BE2C (cell line): Measurements from ENCODE around the gene KIAA0930.

Source experiments
- DNase-seq: peaks from one replicate; pipeline ENCODE4 v3.0.0-alpha.2; 2020
- H3K27me3 ChIP-seq: fragments of 250-450 bp; sonication (Bioruptor Pico); 2 replicates; pipeline ENCODE4 v1.5.1; 2020; ENCODE audit warnings: mild to moderate bottlenecking
- H3K36me3 ChIP-seq: fragments of 250-450 bp; sonication (Bioruptor Pico); 2 replicates; pipeline ENCODE4 v1.5.1; 2020; ENCODE audit warnings: mild to moderate bottlenecking
- H3K4me1 ChIP-seq: fragments of 250-450 bp; sonication (Bioruptor Pico); 2 replicates; pipeline ENCODE4 v1.5.1; 2020
- H3K4me3 ChIP-seq: 2 replicates; pipeline ENCODE4 v1.5.1; 2011; ENCODE audit warnings: low read depth, low read length
- H3K9me3 ChIP-seq: fragments of 250-450 bp; sonication (Bioruptor Pico); 2 replicates; pipeline ENCODE4 v1.5.1; 2020
- TF ChIP-seq, protein P1 (sequence below): IDR thresholded peaks from 2 replicates; pipeline ENCODE4 v1.5.1; 2012; ENCODE audit warnings: mild to moderate bottlenecking, low read depth, low read length

KIAA0930 gene

DNA sequence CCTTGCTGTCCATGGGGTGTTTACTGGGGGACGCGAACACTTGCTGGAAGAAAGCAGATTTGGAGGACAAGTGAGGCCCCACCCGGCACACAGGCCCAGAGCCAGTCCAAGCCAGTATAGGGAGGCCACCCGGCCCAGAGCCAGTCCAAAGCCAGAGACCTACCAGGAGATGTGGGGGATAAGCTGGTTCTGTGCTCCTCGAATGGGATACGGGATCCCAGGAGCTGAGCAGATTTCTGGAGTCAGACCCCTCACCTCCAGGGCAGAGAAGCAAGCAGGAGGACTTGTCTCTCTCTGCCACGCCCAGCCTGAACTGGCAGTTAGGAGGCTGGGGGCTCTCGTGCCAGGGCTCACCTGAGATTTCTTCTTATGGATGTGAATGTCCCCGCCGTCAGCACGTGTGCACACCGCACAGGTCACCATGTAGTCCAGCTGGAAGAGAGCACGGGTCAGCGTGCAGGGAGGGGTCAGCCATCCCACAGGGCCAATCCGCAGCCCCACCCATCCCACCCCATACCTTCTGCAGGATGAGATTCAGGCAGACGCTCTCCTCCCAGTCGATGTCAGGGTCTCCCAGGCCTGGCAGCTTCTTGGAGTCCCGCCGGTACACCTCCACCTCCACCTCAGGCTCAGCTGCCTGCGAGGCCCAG is 35.3 kb downstream of the KIAA0930 start:
- H3K4me1 ChIP-seq: peaks cover 14% of the 10 kb centered on the region
- TF ChIP-seq, protein P1, sequence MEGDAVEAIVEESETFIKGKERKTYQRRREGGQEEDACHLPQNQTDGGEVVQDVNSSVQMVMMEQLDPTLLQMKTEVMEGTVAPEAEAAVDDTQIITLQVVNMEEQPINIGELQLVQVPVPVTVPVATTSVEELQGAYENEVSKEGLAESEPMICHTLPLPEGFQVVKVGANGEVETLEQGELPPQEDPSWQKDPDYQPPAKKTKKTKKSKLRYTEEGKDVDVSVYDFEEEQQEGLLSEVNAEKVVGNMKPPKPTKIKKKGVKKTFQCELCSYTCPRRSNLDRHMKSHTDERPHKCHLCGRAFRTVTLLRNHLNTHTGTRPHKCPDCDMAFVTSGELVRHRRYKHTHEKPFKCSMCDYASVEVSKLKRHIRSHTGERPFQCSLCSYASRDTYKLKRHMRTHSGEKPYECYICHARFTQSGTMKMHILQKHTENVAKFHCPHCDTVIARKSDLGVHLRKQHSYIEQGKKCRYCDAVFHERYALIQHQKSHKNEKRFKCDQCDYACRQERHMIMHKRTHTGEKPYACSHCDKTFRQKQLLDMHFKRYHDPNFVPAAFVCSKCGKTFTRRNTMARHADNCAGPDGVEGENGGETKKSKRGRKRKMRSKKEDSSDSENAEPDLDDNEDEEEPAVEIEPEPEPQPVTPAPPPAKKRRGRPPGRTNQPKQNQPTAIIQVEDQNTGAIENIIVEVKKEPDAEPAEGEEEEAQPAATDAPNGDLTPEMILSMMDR: no peak
- no peak for DNase-seq
- H3K36me3 ChIP-seq: peaks cover 17% of the 10 kb centered on the region
- no peaks in the 10 kb centered on the region for H3K9me3 ChIP-seq
- no peaks in the 10 kb centered on the region for H3K27me3 ChIP-seq
- H3K4me3 ChIP-seq: no peak overlapping the region

DNA sequence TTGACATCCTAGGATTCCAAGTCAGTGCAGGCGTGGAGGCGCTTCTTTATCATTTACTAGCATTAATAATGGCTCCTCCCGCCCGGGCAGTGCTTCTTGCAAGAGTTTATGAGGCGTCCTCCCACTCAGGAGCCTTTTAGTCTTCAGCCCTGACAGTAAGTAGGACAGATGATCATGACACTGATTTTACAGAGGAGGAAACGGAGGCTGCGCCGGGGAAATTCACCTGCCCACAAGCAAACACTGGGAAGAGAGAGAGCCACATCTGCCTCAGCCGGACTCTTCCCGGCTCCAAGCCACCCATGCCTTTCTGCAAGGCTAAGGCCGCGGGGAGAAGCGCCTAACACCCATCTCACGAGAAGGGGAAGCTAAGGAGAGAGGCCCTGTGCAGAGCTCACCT is 35.9 kb downstream of the KIAA0930 start:
- Histone ChIP-seq H3K4me3 (no peak overlapping the region), H3K36me3 (peaks cover 22% of the 10 kb centered on the region), H3K9me3 (no peaks in the 10 kb centered on the region), H3K4me1 (peaks cover 9% of the 10 kb centered on the region), H3K27me3 (no peaks in the 10 kb centered on the region)
- TF ChIP-seq, protein P1: no peak
- no peak for DNase-seq

DNA sequence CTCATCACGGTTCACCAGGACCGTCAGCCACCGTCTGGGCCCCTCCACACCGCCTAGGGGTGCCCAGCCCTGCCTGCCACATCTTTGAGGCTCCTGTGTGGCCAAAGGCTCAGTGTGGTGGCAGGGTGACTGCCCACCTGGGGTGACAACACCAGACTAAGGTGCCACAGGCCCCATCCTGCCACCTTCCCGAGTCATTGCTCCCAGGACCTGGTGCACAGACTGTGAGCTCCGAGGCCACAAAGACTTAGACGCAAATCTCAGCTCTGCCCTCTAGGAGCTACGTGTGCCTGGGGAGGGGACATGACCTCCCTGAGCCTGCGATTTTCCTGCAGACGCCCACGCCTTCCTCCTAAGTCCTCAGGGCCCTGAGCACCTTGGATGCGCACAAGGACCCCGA is 36.5 kb downstream of the KIAA0930 start:
- Histone ChIP-seq H3K36me3 (peaks cover 28% of the 10 kb centered on the region), H3K4me1 (peaks cover 10% of the 10 kb centered on the region), H3K27me3 (no peaks in the 10 kb centered on the region), H3K4me3 (no peak overlapping the region), H3K9me3 (no peaks in the 10 kb centered on the region)
- no peak for DNase-seq
- TF ChIP-seq, protein P1: no peak

DNA sequence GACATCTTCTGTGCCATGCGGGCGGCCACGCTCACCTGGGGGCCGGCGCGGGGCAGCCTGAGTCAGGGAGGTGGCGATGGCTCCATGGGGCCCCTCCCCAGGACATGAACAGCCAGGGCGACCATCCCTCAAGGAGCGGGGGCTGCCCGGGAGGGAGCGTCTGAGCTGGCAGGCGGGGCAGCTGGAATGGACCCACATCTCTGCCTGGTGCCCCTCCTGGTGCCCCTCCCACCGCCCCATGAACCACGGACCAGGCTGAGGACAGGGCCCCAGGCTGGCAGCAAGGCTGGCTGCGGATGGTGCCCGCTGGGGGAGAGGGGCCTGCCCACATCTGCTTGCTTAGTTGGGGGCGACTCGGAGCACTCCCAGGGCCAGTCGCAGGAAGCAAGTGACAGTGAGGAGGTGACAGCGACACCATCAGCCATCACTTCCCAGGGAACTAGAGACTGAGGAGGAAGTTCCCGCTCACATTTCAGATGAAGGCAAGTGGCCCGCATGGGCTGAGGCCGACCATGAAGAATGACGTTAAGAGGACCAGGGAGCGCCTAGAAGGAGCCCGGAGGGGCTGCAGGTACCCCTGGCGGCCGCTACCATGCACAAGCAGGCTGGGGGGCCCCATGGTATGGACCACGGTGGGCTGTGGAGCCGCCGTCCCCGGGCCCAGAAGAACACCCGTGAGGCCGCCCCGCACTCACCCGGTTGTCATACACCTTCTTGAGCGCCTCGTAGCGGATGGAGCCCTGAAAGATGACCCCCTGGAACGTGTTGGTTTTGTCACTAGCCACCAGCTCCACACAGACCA is 37.3 kb downstream of the KIAA0930 start:
- H3K36me3 ChIP-seq: peaks cover 34% of the 10 kb centered on the region
- no peaks in the 10 kb centered on the region for H3K27me3 ChIP-seq
- peaks cover 15% of the 10 kb centered on the region for H3K4me1 ChIP-seq
- no peaks in the 10 kb centered on the region for H3K9me3 ChIP-seq
- no peak for DNase-seq
- TF ChIP-seq, protein P1: no peak
- H3K4me3 ChIP-seq: no peak overlapping the region

DNA sequence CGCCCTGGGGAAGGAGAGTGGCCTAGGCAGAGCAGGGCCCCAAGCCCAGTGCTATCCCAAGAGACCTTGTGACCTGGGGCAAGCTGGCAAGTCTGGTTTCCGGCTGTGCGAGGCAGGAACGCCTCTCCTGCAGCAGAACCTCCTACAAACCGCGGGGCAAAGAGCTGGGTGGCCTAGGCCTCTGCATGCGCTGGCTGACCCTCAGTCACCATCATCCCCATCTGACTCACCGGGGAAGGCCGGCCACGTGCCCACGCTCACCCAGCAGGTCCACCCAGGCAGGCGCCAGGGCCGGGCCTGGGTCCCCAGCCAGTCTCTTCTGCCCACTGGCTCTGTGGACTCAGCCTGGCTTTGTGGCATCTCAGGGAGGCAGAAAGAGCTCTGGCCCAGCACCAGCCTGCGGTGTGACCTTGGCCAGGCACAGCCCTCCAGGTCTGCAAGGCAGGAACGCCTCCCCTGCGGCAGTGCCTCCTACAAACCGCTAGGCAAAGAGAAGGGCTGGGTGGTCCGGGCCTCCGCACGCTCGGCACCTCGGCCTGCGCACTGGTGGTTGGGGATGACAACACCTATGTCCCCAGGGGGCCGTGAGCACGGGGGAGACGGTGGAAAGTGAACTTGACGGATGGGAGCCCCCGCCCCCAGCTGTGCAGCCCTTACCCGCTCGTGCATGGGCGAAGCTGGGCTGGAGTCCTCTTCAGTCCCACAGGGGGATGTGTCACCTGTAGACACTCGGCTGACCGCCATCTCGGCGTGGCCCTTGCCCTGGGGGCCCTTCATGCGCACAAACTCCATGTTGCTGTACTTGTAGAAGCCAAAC is 38.2 kb downstream of the KIAA0930 start:
- Histone ChIP-seq H3K9me3 (no peaks in the 10 kb centered on the region), H3K4me1 (peaks cover 15% of the 10 kb centered on the region), H3K36me3 (peaks cover 40% of the 10 kb centered on the region), H3K27me3 (no peaks in the 10 kb centered on the region), H3K4me3 (no peak overlapping the region)
- TF ChIP-seq, protein P1: no peak
- DNase-seq: no peak
